GM23338 (cell line): ENCODE results near the gene ITIH2. TPM values are rescaled to one million over a fixed set of nuclear protein-coding genes. Genes with fewer than 3 reads are reported as not detected.
A peak's percentile ranks its signal among the peaks of the same experiment; 100 is the strongest.

Experiments used
- ATAC-seq: fragments of 200-7000 bp; cut with Tn5 transposase; 3 replicates; pipeline ENCODE4 v1.9.1; 2020
- DNase-seq: peaks from one replicate; pipeline ENCODE4 v3.0.0-alpha.2; 2015; ENCODE audit warnings: low spot score
- H2AFZ ChIP-seq: fragments of 200-600 bp; sonication (generic); 2 replicates; pipeline ENCODE4 v1.8.0; 2016; ENCODE audit warnings: antibody characterized with exemption, mild to moderate bottlenecking, moderate library complexity
- H3F3A ChIP-seq: fragments of 200-600 bp; sonication (generic); replicated peaks from 2 replicates; pipeline ENCODE4 v1.8.0; 2017; ENCODE audit warnings: antibody characterized with exemption, mixed run types, low read depth
- H3K27ac ChIP-seq: fragments of 200-600 bp; sonication (generic); 2 replicates; pipeline ENCODE4 v1.6.1; 2016; ENCODE audit warnings: low read depth
- H3K27me3 ChIP-seq: fragments of 200-600 bp; sonication (generic); 2 replicates; pipeline ENCODE4 v1.8.0; 2016; ENCODE audit warnings: mild to moderate bottlenecking, mixed run types, moderate library complexity; ENCODE audit not compliant: insufficient read depth
- H3K36me3 ChIP-seq: fragments of 200-600 bp; sonication (generic); 2 replicates; pipeline ENCODE4 v1.8.0; 2016; ENCODE audit warnings: mild to moderate bottlenecking; ENCODE audit not compliant: insufficient read depth
- H3K4me1 ChIP-seq: fragments of 200-600 bp; sonication (generic); 2 replicates; pipeline ENCODE4 v1.8.0; 2016; ENCODE audit warnings: mild to moderate bottlenecking, moderate library complexity; ENCODE audit not compliant: insufficient read depth
- H3K4me2 ChIP-seq: fragments of 200-600 bp; sonication (generic); 2 replicates; pipeline ENCODE4 v1.7.1; 2017; ENCODE audit warnings: mixed run types
- H3K4me3 ChIP-seq: fragments of 200-600 bp; sonication (generic); 2 replicates; pipeline ENCODE4 v1.6.1; 2016; ENCODE audit warnings: mixed run types
- H3K79me2 ChIP-seq: fragments of 200-600 bp; sonication (generic); replicated peaks from 2 replicates; pipeline ENCODE4 v1.8.0; 2017; ENCODE audit warnings: mild to moderate bottlenecking; ENCODE audit not compliant: insufficient read depth
- H3K9me2 ChIP-seq: fragments of 200-600 bp; sonication (generic); 2 replicates; pipeline ENCODE4 v1.8.0; 2017; ENCODE audit not compliant: insufficient read depth
- H4K20me1 ChIP-seq: fragments of 200-600 bp; sonication (generic); replicated peaks from 2 replicates; pipeline ENCODE4 v1.8.0; 2017; ENCODE audit warnings: mild to moderate bottlenecking; ENCODE audit not compliant: insufficient read depth
- H3K27ac Mint-ChIP-seq: 2 replicates; pipeline ENCODE4 v1.8.0; 2020; ENCODE audit warnings: inconsistent platforms, mild to moderate bottlenecking, moderate library complexity, mixed read lengths
- H3K27me3 Mint-ChIP-seq: 3 replicates; pipeline ENCODE4 v1.8.0; 2022; ENCODE audit warnings: low read depth, mild to moderate bottlenecking, moderate library complexity, mixed read lengths, inconsistent platforms; ENCODE audit not compliant: insufficient read depth, poor library complexity
- H3K36me3 Mint-ChIP-seq: 3 replicates; pipeline ENCODE4 v1.8.0; 2021; ENCODE audit warnings: low read depth, mild to moderate bottlenecking, inconsistent platforms, moderate library complexity, mixed read lengths
- H3K4me1 Mint-ChIP-seq: 3 replicates; pipeline ENCODE4 v1.8.0; 2020; ENCODE audit warnings: mild to moderate bottlenecking, inconsistent platforms, mixed read lengths
- H3K4me3 Mint-ChIP-seq: 3 replicates; pipeline ENCODE4 v1.8.0; 2021; ENCODE audit warnings: moderate library complexity, mild to moderate bottlenecking, inconsistent platforms, mixed read lengths
- H3K9me3 Mint-ChIP-seq: 3 replicates; pipeline ENCODE4 v1.8.0; 2020; ENCODE audit warnings: moderate library complexity, mild to moderate bottlenecking, inconsistent platforms, mixed read lengths
- CREB1 ChIP-seq: fragments of 250-450 bp; sonication (Bioruptor Pico); IDR thresholded peaks from 2 replicates; pipeline ENCODE4 v1.5.0; 2020; ENCODE audit warnings: low read depth, mild to moderate bottlenecking, moderate library complexity
- EZH2 ChIP-seq: fragments of 200-600 bp; sonication (generic); IDR thresholded peaks from one replicate; pipeline ENCODE4 v1.8.0; 2017; ENCODE audit warnings: antibody characterized with exemption, mild to moderate bottlenecking, low read depth; ENCODE audit not compliant: unreplicated experiment
- EZH2phosphoT487 ChIP-seq: fragments of 200-600 bp; sonication (generic); IDR thresholded peaks from one replicate; pipeline ENCODE4 v1.8.1; 2018; ENCODE audit warnings: antibody characterized with exemption; ENCODE audit not compliant: unreplicated experiment
- NANOG ChIP-seq: IDR thresholded peaks from 2 replicates; pipeline ENCODE4 v1.6.1; 2016; ENCODE audit warnings: antibody characterized with exemption, borderline replicate concordance
- POLR2AphosphoS5 ChIP-seq: IDR thresholded peaks from 2 replicates; pipeline ENCODE4 v1.6.1; 2016; ENCODE audit warnings: antibody characterized with exemption, low read depth
- STAT1 ChIP-seq: IDR thresholded peaks from one replicate; pipeline ENCODE4 v1.6.1; 2016; ENCODE audit warnings: antibody characterized with exemption; ENCODE audit not compliant: unreplicated experiment
- ZNF331 ChIP-seq: fragments of 250-450 bp; sonication (Bioruptor Pico); IDR thresholded peaks from 2 replicates; pipeline ENCODE4 v1.5.0; 2020; ENCODE audit warnings: low read depth, mild to moderate bottlenecking, moderate library complexity
- ZNF462 ChIP-seq: fragments of 250-450 bp; sonication (Bioruptor Pico); IDR thresholded peaks from 2 replicates; pipeline ENCODE4 v1.5.0; 2020; ENCODE audit warnings: mild to moderate bottlenecking, moderate library complexity
- polyA plus RNA-seq: library from polyadenylated mRNA; unstranded; fragments of >200 nt; fragmentation: Nextera tagmentation; extraction: Ambion mirVana; gene quantifications from 2 replicates; pipeline ENCODE4 v1.2.1, GENCODE V29; 2016
- total RNA-seq: library from RNA; depleted of rRNA; stranded (reverse); fragments of >200 nt; shearing (Covaris generic); gene quantifications from 2 replicates; pipeline ENCODE4 v1.2.3, GENCODE V29; 2014

Gene ITIH2
- total and polyA plus RNA-seq, 2 experiments from 2014 or later, result 0.10 TPM; not detected in 1

DNA sequence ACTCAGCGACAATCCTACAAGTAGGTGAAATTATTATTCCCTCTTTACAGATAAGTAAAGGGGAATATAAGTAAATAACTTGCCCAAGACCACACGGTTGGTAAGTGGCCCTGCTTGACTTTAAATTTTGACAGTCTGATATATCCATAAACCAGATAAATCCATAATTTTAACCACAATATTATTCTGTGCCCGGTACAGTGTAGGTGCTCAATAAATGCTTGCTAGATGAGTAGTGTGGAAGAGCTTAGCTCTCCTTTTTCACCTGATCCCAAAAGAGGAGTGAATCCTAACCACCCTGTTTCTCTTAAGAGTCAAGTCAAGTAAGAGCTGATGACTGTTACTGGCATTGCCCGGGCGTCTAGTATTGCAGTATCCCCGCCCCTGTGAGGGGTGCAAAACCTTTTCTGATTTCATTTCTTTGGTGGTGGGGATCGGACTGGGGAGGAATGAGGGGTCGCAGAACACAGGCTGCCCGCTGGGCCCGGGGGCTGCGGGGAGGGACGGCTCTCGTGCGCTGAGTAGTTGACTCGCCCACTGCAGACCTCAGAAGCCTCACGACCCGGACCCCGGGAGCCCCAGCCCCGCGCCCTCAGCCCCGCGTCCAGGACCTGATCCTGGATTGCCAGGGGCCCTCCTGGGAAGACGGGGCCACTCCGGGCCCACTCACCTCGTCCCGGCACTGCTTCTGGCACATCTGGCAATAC is 84.2 kb downstream of the ITIH2 start:
- 0 out of 2 replicates have a peak overlapping the region, but pooled peaks have one; percentile 21 for H3K27ac ChIP-seq
- Mint-ChIP-seq H3K9me3 (no peaks in the 10 kb centered on the region), H3K4me1 (peaks cover 13% of the 10 kb centered on the region; the same call in 2 of the 3 replicates), H3K4me3 (no peak overlapping the region), H3K27me3 (peaks cover 5% of the 10 kb centered on the region), H3K36me3 (peaks cover 9% of the 10 kb centered on the region; the same call in 2 of the 3 replicates), H3K27ac (no peak overlapping the region)
- DNase-seq (peak; percentile 23), ATAC-seq (peak; percentile 55)
- no peaks in the 10 kb centered on the region for H3K9me2 ChIP-seq
- H3K4me3 ChIP-seq, result peak overlapping the region; percentile 96
- peaks cover 19% of the 10 kb centered on the region for H3K4me1 ChIP-seq
- H2AFZ ChIP-seq, result peak overlapping the region; percentile 48; the same call in 1 of the 2 replicates
- H3F3A ChIP-seq, result no peaks in the 10 kb centered on the region
- H3K36me3 ChIP-seq, result no peaks in the 10 kb centered on the region; the same call in 1 of the 2 replicates
- peaks cover 97% of the 10 kb centered on the region for H3K79me2 ChIP-seq
- no peaks in the 10 kb centered on the region for H3K27me3 ChIP-seq
- no peak for TF ChIP-seq POLR2AphosphoS5
- TF ChIP-seq EZH2, result no peak
- TF ChIP-seq EZH2phosphoT487, result no peak
- no peak for TF ChIP-seq ZNF331 (CRISPR knock-in tag)
- TF ChIP-seq ZNF462 (CRISPR knock-in tag), result no peak
- TF ChIP-seq STAT1, result no peak
- no peak for TF ChIP-seq NANOG
- no peak for TF ChIP-seq CREB1
- peak overlapping the region; percentile 93 for H3K4me2 ChIP-seq
- H4K20me1 ChIP-seq, result peaks cover 47% of the 10 kb centered on the region
